C1 segment of cervical spinal cord (tissue), 14 donors: Measurements from ENCODE around the gene C5orf63.
"Not testable (repeated sequence)": the region's sequence is repeated elsewhere in the genome, so short reads cannot be mapped to it uniquely, and the experiment has no call there.

ENCODE experiments used
- DNase-seq, 14 donors: peaks; one replicate each; lab custom pipeline; 2025; lab: John Stamatoyannopoulos, UW

Gene C5orf63

DNA sequence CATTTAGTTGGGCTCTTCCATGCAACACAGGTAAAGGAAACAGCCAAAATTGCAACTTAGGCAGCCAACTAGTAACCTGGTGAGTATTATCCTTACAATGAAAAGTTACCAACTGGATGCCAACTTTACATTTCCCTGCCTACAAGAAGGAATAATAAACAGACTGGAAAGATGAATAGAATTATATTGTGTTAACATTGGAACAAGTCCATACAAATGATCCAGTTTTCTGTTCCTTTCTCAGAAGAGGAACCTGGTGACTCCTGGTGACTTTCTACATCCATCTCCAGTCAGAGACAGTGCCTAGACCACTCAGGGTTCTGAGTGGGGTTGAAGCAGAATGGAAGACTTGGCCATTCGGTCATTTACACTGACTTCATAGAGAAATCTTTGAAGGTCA lies 63.5 kb downstream of the C5orf63 start:
- DNase-seq, result no peak

- no peak for DNase-seq
Measured at GRCh38 chr5:127008300-127008975, 64.9 kb downstream of the C5orf63 start.

GRCh38 chr5:127007522-127007921 lies 65.8 kb downstream of the C5orf63 start:
- DNase-seq, result no peak

GRCh38 chr5:127006744-127007143 lies 66.6 kb downstream of the C5orf63 start:
- DNase-seq, result no peak

- DNase-seq, result not testable (repeated sequence)
Measured at GRCh38 chr5:127005282-127005681, 68.0 kb downstream of the C5orf63 start.

DNA sequence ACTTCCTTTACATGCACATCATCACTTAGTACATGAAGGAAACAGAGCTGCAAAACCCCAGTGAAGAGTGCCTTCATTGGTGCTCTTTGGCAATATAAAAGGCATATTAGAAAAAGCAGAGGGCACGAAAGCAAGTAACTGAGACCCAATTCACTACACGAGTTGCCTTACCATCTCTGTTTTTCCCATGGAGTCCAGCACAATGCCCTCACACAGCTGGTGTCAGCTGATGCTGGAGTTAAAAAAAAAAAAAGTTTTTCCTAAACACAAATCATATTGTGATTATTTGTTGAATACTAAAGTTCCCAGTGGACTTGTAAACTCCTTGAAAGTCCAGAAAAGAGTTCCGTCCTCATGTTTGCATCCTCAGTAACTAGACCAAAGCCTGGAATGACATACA lies 68.6 kb downstream of the C5orf63 start:
- no peak for DNase-seq

DNA sequence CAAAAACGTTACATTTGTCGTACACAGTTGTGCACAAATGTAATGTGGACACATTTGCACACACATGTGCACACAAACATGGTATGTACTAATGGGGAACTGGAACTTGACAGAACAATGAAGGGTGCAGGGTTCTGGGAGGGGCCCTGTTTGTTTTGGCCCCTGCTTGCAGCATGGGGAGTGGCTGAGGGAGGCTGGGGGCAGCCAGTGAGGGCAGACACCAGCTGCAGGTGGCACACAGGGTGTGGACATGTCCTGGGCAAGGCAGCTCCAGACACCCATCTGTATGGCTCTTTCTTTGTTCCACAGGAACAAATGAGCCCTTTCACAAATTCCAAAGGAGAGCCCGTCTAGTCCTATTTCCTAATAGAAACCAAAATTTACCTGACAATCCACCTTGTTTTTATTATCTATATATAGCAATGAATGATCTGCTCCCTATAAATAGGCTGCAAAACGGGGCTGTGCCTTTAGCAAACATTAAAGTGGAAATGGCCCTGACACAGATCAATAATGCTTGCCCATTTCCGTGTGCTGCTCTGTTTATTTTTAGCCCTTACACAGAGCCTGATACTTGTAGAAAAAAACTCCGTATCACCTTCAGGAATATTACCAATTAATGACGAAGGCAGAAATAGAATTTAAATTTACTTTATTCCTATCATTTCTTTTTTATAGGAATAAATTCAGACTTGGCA lies 69.4 kb downstream of the C5orf63 start:
- DNase-seq, result no peak

DNA sequence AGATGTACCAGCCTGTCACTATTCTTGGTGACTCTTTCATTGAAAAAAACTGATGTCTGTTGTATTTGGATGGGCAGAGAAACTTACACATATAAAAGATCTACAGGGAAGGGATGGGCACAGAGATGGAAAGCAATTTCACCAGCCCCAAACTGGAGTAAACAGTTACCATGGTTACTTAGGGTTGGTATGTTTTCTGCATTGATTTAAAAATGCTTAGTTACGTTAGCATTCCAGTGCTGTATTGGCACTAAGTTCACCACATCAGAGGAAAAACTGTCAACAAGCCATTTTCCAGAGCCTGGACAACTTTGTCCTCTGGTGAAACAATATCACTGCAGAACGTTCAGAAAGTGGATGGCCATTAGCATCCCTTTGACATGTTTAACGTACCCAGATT lies 70.9 kb downstream of the C5orf63 start:
- no peak for DNase-seq

GRCh38 chr5:127001621-127002296 lies 71.5 kb downstream of the C5orf63 start:
- no peak for DNase-seq
